Ectodermal cell (in vitro differentiated cells): Measurements from ENCODE around the gene PHKG2.

Source experiments
- H3K27ac ChIP-seq: 2 replicates; pipeline ENCODE4 v1.7.0; 2013; ENCODE audit warnings: mild to moderate bottlenecking, low read depth, low read length; ENCODE audit not compliant: insufficient read depth, poor library complexity, severe bottlenecking
- H3K27me3 ChIP-seq: 2 replicates; pipeline ENCODE4 v1.7.0; 2013; ENCODE audit warnings: mild to moderate bottlenecking, low read length; ENCODE audit not compliant: insufficient read depth, control insufficient read depth, poor library complexity, severe bottlenecking
- H3K36me3 ChIP-seq: one replicate; pipeline ENCODE4 v1.7.0; 2013; ENCODE audit warnings: low read length; ENCODE audit not compliant: control insufficient read depth, insufficient read depth
- H3K4me1 ChIP-seq: one replicate; pipeline ENCODE4 v1.7.0; 2013; ENCODE audit warnings: low read length; ENCODE audit not compliant: control insufficient read depth, insufficient read depth
- H3K4me3 ChIP-seq: 2 replicates; pipeline ENCODE4 v1.7.0; 2013; ENCODE audit warnings: low read depth, low read length, control low read depth; ENCODE audit not compliant: insufficient read depth
- H3K9me3 ChIP-seq: 2 replicates; pipeline ENCODE4 v1.7.0; 2013; ENCODE audit warnings: mild to moderate bottlenecking, low read length, moderate library complexity; ENCODE audit not compliant: control insufficient read depth
- WGBS, 2 experiments: methylation state at CpG; one replicate each; pipeline ENCODE4 v1.1.7; 2013; ENCODE audit warnings: missing lambda C conversion rate in 2 of 2; 5-methylcytosine and 5-hydroxymethylcytosine counted together

The PHKG2 gene

GRCh38 chr16:30773826-30774225 is 25.6 kb downstream of the PHKG2 start:
- WGBS, 2 experiments, result 94 to 95% methylated on average over 14 of the region's 14 CpGs
- Histone ChIP-seq H3K9me3 (no peaks in the 10 kb centered on the region), H3K27ac (no peak overlapping the region), H3K4me1 (peaks cover 5% of the 10 kb centered on the region), H3K27me3 (no peaks in the 10 kb centered on the region), H3K4me3 (no peak overlapping the region), H3K36me3 (peaks cover 30% of the 10 kb centered on the region)

- Histone ChIP-seq H3K4me1 (peaks cover 5% of the 10 kb centered on the region), H3K4me3 (peak overlapping the region; percentile 59), H3K36me3 (peaks cover 23% of the 10 kb centered on the region), H3K9me3 (no peaks in the 10 kb centered on the region), H3K27ac (no peak overlapping the region), H3K27me3 (no peaks in the 10 kb centered on the region)
- 81 to 84% methylated on average over 8 of the region's 8 CpGs for WGBS, 2 experiments
These were observed 26.3 kb downstream of the PHKG2 start for GRCh38 chr16:30774367-30775130.

- Histone ChIP-seq H3K4me3 (peak overlapping the region; percentile 59), H3K4me1 (peaks cover 5% of the 10 kb centered on the region), H3K9me3 (no peaks in the 10 kb centered on the region), H3K27me3 (no peaks in the 10 kb centered on the region), H3K36me3 (peaks cover 20% of the 10 kb centered on the region), H3K27ac (peak overlapping the region; percentile 88)
- 25 to 26% methylated on average over 15 of the region's 15 CpGs for WGBS, 2 experiments
These were observed 26.8 kb downstream of the PHKG2 start for GRCh38 chr16:30775131-30775391.

GRCh38 chr16:30775392-30776188 is 27.4 kb downstream of the PHKG2 start:
- 0% methylated on average over 81 of the region's 81 CpGs for WGBS, 2 experiments
- Histone ChIP-seq H3K4me3 (peak overlapping the region; percentile 59), H3K27ac (peak overlapping the region; percentile 88), H3K9me3 (no peaks in the 10 kb centered on the region), H3K27me3 (no peaks in the 10 kb centered on the region), H3K4me1 (peaks cover 5% of the 10 kb centered on the region), H3K36me3 (peaks cover 19% of the 10 kb centered on the region)

- Histone ChIP-seq H3K27me3 (no peaks in the 10 kb centered on the region), H3K4me3 (no peak overlapping the region), H3K27ac (peak overlapping the region; percentile 50), H3K4me1 (peaks cover 5% of the 10 kb centered on the region), H3K9me3 (no peaks in the 10 kb centered on the region), H3K36me3 (peaks cover 18% of the 10 kb centered on the region)
- WGBS, 2 experiments, result 89 to 91% methylated on average over 7 of the region's 7 CpGs
These were observed 29.5 kb downstream of the PHKG2 start for GRCh38 chr16:30777591-30778297.

GRCh38 chr16:30778549-30779244 is 30.5 kb downstream of the PHKG2 start:
- Histone ChIP-seq H3K27ac (no peak overlapping the region), H3K27me3 (no peaks in the 10 kb centered on the region), H3K4me1 (peaks cover 5% of the 10 kb centered on the region), H3K4me3 (no peak overlapping the region), H3K9me3 (no peaks in the 10 kb centered on the region), H3K36me3 (peaks cover 26% of the 10 kb centered on the region)
- WGBS, 2 experiments, result 82 to 87% methylated on average over 14 of the region's 14 CpGs

GRCh38 chr16:30779596-30779995 is 31.4 kb downstream of the PHKG2 start:
- 93 to 97% methylated on average over 6 of the region's 6 CpGs for WGBS, 2 experiments
- no peak overlapping the region for H3K27ac ChIP-seq
- peaks cover 21% of the 10 kb centered on the region for H3K36me3 ChIP-seq
- H3K27me3 ChIP-seq, result no peaks in the 10 kb centered on the region
- no peaks in the 10 kb centered on the region for H3K9me3 ChIP-seq
- peaks cover 5% of the 10 kb centered on the region for H3K4me1 ChIP-seq
- H3K4me3 ChIP-seq, result no peak overlapping the region

- no peaks in the 10 kb centered on the region for H3K9me3 ChIP-seq
These were observed 31.8 kb downstream of the PHKG2 start for GRCh38 chr16:30780021-30780420.

GRCh38 chr16:30780549-30780948 is 32.3 kb downstream of the PHKG2 start:
- peaks cover 8% of the 10 kb centered on the region for H3K4me1 ChIP-seq
- H3K9me3 ChIP-seq, result no peaks in the 10 kb centered on the region
- H3K27me3 ChIP-seq, result no peaks in the 10 kb centered on the region
- H3K27ac ChIP-seq, result no peak overlapping the region
- peaks cover 21% of the 10 kb centered on the region for H3K36me3 ChIP-seq
- WGBS, 2 experiments, result 94 to 98% methylated on average over 4 of the region's 4 CpGs
- no peak overlapping the region for H3K4me3 ChIP-seq

More at GRCh38 chr16:30780021-30780420, 31.8 kb downstream of the PHKG2 start:
- Histone ChIP-seq H3K27me3 (no peaks in the 10 kb centered on the region), H3K4me3 (no peak overlapping the region), H3K27ac (no peak overlapping the region), H3K36me3 (peaks cover 21% of the 10 kb centered on the region), H3K4me1 (peaks cover 5% of the 10 kb centered on the region)
- WGBS, 2 experiments, result 92 to 97% methylated on average over 3 of the region's 3 CpGs
